CD8-positive, alpha-beta memory T cell (primary cell): ENCODE results near the gene ARIH1. TPM values are rescaled to one million over a fixed set of nuclear protein-coding genes. Genes with fewer than 3 reads are reported as not detected.
"Not testable (repeated sequence)": the region's sequence is repeated elsewhere in the genome, so short reads cannot be mapped to it uniquely, and the experiment has no call there.

Experiments used
- CTCF ChIA-PET: fragments of 350-600 bp; sonication (Branson Sonifier 250); formaldehyde crosslinking; loops from one replicate; lab custom pipeline; 2021; ENCODE audit warnings: antibody characterized with exemption; lab: Charles Lee
- POLR2A ChIA-PET: fragments of 350-600 bp; sonication (Branson Sonifier 250); formaldehyde crosslinking; loops from one replicate; lab custom pipeline; 2021; ENCODE audit warnings: antibody characterized with exemption; lab: Charles Lee
- DNase-seq, 5 donors: peaks; one replicate each; pipeline versions ENCODE4 v3.0.0 to v3.0.0-alpha.2; 2020 to 2022; ENCODE audit warnings: mixed read lengths in 1 of 5
- H3K27ac ChIP-seq: one replicate; pipeline ENCODE4 v1.7.0; 2013; ENCODE audit warnings: low read depth, mild to moderate bottlenecking, low read length, moderate library complexity
- H3K27me3 ChIP-seq: 2 replicates; pipeline ENCODE4 v1.7.0; 2013; ENCODE audit warnings: low read length, mild to moderate bottlenecking; ENCODE audit not compliant: insufficient read depth, poor library complexity, severe bottlenecking
- H3K36me3 ChIP-seq: 2 replicates; pipeline ENCODE4 v1.7.0; 2013; ENCODE audit warnings: mild to moderate bottlenecking, low read length, moderate library complexity; ENCODE audit not compliant: insufficient read depth
- H3K4me1 ChIP-seq: 2 replicates; pipeline ENCODE4 v1.7.0; 2013; ENCODE audit warnings: mild to moderate bottlenecking, low read length, moderate library complexity; ENCODE audit not compliant: insufficient read depth
- H3K4me3 ChIP-seq: 2 replicates; pipeline ENCODE4 v1.7.0; 2013; ENCODE audit warnings: mild to moderate bottlenecking, low read length
- H3K9me3 ChIP-seq: 2 replicates; pipeline ENCODE4 v1.7.0; 2013; ENCODE audit warnings: mild to moderate bottlenecking, low read length
- H3K27ac Mint-ChIP-seq, 8 donors: one replicate each; pipeline ENCODE4 v1.8.0; 2020 to 2021; ENCODE audit warnings: mixed read lengths in 8 of 8, mild to moderate bottlenecking in 6 of 8, inconsistent platforms in 3 of 8, moderate library complexity in 3 of 8
- H3K27me3 Mint-ChIP-seq, 2 donors: one replicate each; pipeline ENCODE4 v1.8.0; 2020 to 2021; ENCODE audit warnings: mixed read lengths in 2 of 2, mild to moderate bottlenecking in 1 of 2, moderate library complexity in 1 of 2
- H3K36me3 Mint-ChIP-seq, 3 donors: one replicate each; pipeline ENCODE4 v1.8.0; 2020 to 2021; ENCODE audit warnings: mixed read lengths in 3 of 3, inconsistent platforms in 1 of 3, mild to moderate bottlenecking in 1 of 3
- H3K4me1 Mint-ChIP-seq, 3 donors: one replicate each; pipeline ENCODE4 v1.8.0; 2020 to 2021; ENCODE audit warnings: mixed read lengths in 3 of 3, inconsistent platforms in 1 of 3, mild to moderate bottlenecking in 1 of 3
- H3K4me3 Mint-ChIP-seq, 7 donors: one replicate each; pipeline ENCODE4 v1.8.0; 2020 to 2021; ENCODE audit warnings: mixed read lengths in 7 of 7, mild to moderate bottlenecking in 6 of 7, moderate library complexity in 4 of 7, inconsistent platforms in 2 of 7
- H3K9me3 Mint-ChIP-seq, 5 donors: one replicate each; pipeline ENCODE4 v1.8.0; 2020 to 2022; ENCODE audit warnings: mixed read lengths in 5 of 5, mild to moderate bottlenecking in 3 of 5, moderate library complexity in 2 of 5, inconsistent platforms in 1 of 5
- polyA plus RNA-seq: library from polyadenylated mRNA; unstranded; fragments of 300-500 nt; fragmentation: Illumina TruSeq; gene quantifications from one replicate; pipeline ENCODE4 v1.2.3, GENCODE V29; 2021
- total RNA-seq, 2 experiments: library from RNA; stranded (reverse); gene quantifications; one replicate each; pipeline ENCODE4 v1.2.3, GENCODE V29; 2021

ARIH1 gene
- total and polyA plus RNA-seq, 3 experiments from 2014 or later = 24.3 to 164 (median 153) TPM

DNA sequence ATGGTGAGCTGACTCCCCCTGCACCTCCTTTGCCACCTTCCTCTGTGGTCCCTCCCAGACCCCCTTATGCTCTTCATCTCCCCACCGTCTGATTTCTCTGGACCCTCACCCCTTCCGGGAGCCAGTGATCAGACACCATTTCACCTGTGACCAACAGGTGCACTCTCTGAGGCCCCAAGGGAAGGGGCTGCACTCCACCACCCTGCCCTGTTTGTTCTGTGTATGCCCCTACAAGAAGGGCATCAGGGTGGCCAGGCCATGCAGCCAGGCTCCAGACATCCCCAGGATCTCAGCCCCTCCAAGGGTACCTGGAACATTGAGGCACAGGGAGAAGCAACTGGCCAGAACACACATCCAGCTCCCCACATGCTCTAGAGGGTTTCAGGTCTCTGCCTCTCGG, 138.2 kb downstream of the ARIH1 start:
- Mint-ChIP-seq H3K4me1 (peaks cover 4 to 12% (median 8%) of the 10 kb centered on the region in 3 donors), H3K27ac (peak overlapping the region in 2 of 8 donors; percentile 3 to 21)
- H3K36me3 Mint-ChIP-seq, H3K27me3 ChIP-seq, DNase-seq, H3K4me3 Mint-ChIP-seq, H3K9me3 ChIP-seq, H3K27ac ChIP-seq, H3K27me3 Mint-ChIP-seq, H3K4me1 ChIP-seq, H3K36me3 ChIP-seq, H3K9me3 Mint-ChIP-seq, POLR2A ChIA-PET, CTCF ChIA-PET, H3K4me3 ChIP-seq: not testable (repeated sequence)

DNA sequence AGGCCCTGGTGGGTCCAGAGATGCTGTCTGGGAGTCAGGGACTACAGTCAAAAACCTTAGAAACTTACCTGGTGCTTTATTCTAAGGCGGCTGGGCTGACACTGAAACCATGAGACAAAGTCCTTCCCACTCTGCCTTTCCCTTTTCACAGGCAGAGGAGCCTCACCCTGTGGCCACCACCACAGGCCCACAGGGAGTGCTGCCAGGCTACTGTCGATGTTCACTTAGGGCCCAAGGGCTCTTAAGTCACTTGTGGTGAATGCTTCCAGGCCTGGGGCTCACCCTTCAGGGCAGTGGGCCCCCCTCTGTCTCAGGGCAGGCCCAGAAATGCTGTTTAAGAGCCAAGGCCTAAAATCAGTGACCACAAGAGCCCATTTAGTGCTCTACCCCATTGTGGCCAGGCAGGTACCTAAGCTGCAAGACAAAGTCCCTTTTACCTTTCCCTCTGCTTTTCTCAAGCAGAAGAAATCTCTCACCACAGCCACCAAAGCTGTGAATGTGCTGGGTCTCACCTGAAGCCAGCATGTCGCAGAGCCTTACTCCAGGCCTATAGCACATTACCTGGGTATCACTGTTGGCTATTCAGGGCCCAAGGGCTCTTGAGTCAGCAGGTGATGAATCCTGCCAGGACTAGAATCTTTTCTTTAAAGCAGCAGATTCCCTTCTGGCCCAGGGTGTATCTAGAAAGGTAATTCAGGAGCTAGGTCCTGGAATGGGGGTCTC, 140.8 kb downstream of the ARIH1 start:
- Histone ChIP-seq H3K4me1 (no peaks in the 10 kb centered on the region), H3K27ac (no peak overlapping the region), H3K36me3 (no peaks in the 10 kb centered on the region), H3K9me3 (no peaks in the 10 kb centered on the region), H3K4me3 (no peak overlapping the region), H3K27me3 (no peaks in the 10 kb centered on the region)
- H3K9me3 Mint-ChIP-seq = no peaks in the 10 kb centered on the region
- ChIA-PET CTCF (no interaction called here), POLR2A (no interaction called here)
- peaks cover 0 to 5% (median 0%) of the 10 kb centered on the region in 3 donors for H3K36me3 Mint-ChIP-seq
- H3K27ac Mint-ChIP-seq = peak overlapping the region in 1 of 8 donors; percentile 14
- H3K4me1 Mint-ChIP-seq = peaks cover 4 to 12% (median 8%) of the 10 kb centered on the region in 3 donors
- H3K4me3 Mint-ChIP-seq = no peak overlapping the region
- no peak for DNase-seq
- H3K27me3 Mint-ChIP-seq = no peaks in the 10 kb centered on the region

DNA sequence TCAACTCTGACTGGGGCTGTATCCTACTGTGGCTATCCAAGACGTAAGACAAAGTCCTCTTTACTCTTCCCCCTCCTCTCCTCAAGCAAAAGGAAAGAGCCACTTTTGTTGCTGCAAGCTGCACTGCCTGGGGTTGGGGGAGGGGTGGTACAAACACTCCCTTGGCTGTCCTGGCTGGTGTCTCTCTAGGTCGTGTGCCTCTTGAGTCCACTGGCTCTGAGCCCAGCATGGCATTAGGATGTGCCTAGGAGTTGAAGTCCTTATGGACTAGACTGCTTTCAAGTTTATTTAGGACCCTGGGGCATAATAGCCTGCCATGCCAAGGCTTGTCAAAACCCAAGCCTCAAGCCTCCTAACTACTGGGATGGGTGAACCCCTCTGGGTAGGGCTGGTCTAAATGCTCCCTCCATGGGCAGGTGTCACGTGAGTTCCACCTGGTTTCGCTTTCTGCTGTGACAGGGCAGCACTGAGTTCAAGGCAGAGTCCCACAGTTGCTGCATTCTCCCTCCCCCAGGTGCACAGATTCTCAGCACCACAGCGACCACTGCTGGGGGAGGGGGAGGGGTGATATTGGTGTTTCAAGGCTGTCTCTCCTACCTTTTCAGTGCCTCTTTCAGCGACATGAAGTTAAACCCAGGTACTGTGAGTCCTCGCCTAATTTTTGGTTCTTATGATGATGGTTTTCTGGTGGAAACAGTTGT, 141.6 kb downstream of the ARIH1 start:
- H3K4me3 Mint-ChIP-seq, H3K27ac ChIP-seq, H3K9me3 ChIP-seq, H3K9me3 Mint-ChIP-seq, H3K27me3 Mint-ChIP-seq, H3K4me1 ChIP-seq, H3K4me3 ChIP-seq, H3K36me3 Mint-ChIP-seq, H3K27me3 ChIP-seq, CTCF ChIA-PET, H3K36me3 ChIP-seq, POLR2A ChIA-PET: not testable (repeated sequence)
- Mint-ChIP-seq H3K27ac (peak overlapping the region in 3 of 8 donors; percentile 24 to 91 (median 39)), H3K4me1 (peaks cover 4 to 12% (median 8%) of the 10 kb centered on the region in 3 donors)
- DNase-seq = peak in 3 of 5 donors; percentile 3 to 51 (median 19)

DNA sequence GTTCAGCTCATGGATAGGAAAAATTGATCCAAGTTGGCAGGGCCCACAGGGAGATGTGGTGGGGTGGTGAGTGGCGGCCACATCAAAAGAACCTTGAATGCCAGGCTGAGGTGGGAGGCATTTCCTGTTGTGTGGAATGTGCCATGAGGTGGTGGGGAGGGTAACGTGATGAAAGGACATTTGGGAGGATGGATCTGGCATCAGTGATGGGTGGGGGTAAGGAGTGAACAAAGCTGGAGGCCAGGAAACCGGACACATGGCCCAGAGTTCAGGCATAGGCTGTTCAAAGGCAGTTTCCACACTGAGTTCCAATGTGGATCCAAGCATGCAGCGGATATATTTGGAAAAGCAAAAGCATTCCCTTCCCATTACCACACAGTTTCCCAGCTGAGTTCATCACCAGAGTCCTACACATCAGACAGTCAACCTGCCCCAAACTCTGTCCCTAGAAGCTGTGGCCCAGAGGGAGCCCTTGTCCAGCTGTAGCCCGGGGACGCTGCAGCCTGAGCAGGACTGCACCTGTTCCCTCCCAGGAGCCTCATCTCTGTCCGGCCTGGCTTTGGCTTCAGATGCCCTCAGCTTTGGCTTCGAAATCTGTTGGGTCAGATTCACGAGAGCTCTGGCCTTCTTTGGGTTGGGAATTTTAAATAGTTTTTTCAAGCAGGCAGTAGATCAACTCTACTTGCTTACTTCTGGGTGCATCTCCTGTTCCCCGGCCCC, 142.5 kb downstream of the ARIH1 start:
- Mint-ChIP-seq H3K36me3 (peaks cover 0 to 5% (median 0%) of the 10 kb centered on the region in 3 donors), H3K4me3 (no peak overlapping the region), H3K4me1 (peaks cover 4 to 12% (median 8%) of the 10 kb centered on the region in 3 donors), H3K27me3 (no peaks in the 10 kb centered on the region), H3K27ac (no peak overlapping the region), H3K9me3 (no peaks in the 10 kb centered on the region)
- CTCF ChIA-PET = no interaction called here
- H3K27me3 ChIP-seq = no peaks in the 10 kb centered on the region
- no peaks in the 10 kb centered on the region for H3K4me1 ChIP-seq
- H3K4me3 ChIP-seq = no peak overlapping the region
- no peaks in the 10 kb centered on the region for H3K9me3 ChIP-seq
- H3K27ac ChIP-seq = no peak overlapping the region
- H3K36me3 ChIP-seq = no peaks in the 10 kb centered on the region
- POLR2A ChIA-PET = no interaction called here
- no peak for DNase-seq

DNA sequence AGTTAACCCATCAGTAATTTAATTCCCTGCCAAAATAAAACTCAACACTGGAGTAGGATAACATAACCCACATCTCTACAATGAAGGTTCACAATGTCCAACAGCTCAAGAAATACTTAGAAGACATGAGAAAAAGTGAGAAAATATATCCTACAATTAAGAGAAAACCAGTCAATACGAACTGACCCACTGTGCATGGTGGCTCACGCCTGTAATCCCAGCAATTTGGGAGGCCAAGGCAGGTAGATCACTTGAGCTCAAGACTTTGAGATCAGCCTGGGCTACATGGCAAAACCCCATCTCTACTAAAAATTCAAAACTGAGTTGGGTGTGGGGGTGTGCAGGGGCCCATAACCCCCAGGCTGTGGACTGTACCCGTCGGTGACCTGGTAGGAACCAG, 149.7 kb downstream of the ARIH1 start:
- H3K4me1 Mint-ChIP-seq, H3K36me3 ChIP-seq, H3K4me3 ChIP-seq, H3K27me3 Mint-ChIP-seq, POLR2A ChIA-PET, DNase-seq, H3K27ac ChIP-seq, H3K9me3 Mint-ChIP-seq, CTCF ChIA-PET, H3K4me3 Mint-ChIP-seq, H3K36me3 Mint-ChIP-seq, H3K27ac Mint-ChIP-seq, H3K27me3 ChIP-seq, H3K4me1 ChIP-seq, H3K9me3 ChIP-seq: not testable (repeated sequence)

DNA sequence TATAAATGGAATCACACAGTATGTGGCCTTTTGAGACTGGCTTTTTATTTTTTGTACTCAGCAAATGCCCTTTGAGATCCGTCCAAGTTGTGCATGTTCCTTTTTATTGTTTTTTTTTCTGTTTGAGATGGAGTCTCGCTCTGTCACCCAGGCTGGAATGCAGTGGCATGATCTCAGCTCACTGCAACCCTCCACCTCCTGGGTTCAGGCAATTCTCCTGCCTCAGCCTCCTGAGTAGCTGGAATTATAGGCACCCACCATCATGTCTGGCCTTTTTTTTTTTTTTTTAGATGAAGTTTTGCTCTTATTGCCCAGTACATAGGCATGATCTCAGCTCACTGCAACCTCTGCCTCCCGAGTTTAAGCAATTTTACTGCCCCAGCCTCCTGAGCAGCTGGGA, 152.0 kb downstream of the ARIH1 start:
- H3K4me3 Mint-ChIP-seq, H3K27me3 Mint-ChIP-seq, H3K4me1 ChIP-seq, H3K27me3 ChIP-seq, H3K36me3 ChIP-seq, DNase-seq, H3K27ac Mint-ChIP-seq, H3K9me3 ChIP-seq, CTCF ChIA-PET, H3K9me3 Mint-ChIP-seq, H3K27ac ChIP-seq, H3K4me1 Mint-ChIP-seq, POLR2A ChIA-PET, H3K36me3 Mint-ChIP-seq, H3K4me3 ChIP-seq: not testable (repeated sequence)

DNA sequence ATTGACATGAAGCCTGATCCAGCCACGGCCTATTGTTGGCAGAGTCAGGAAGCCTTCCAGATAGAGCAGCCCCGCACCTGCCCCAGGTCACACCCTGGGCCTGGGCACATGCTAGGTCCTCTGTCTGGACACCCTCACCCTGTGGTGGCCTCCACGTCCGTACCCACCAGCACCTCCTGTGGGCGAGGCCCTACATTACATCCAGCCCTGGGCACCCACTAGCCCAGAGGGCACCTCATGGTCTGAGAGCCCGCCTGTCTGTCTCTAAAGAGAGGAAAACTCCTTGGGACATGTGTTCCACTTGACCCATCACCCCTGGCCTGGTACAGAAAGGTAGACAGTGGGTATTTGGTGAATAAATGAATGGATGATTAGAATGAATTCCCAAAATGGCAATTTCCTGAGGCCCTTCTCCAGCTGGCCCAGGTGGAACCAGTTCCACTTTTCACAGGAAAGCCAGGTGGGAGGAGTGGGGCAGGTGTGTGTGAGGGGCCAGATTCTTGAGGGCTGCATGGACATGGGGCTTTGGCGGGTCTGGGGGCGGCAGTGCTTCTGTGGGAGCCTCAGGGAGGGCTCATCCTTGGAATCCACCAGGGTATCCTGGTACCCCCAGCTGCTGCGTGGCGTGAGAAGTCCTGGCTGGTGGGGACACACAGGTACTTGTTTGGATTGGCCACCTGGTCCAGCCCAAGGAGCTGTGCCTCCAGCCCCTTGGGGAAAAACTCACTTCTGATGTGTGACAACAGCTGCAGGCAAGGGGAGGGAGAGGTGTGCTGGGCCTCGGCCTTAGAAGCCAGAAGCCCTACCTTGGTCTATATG, 154.3 kb downstream of the ARIH1 start:
- H3K36me3 Mint-ChIP-seq, H3K27ac ChIP-seq, H3K36me3 ChIP-seq, POLR2A ChIA-PET, CTCF ChIA-PET, H3K27me3 ChIP-seq, H3K4me1 ChIP-seq, H3K27me3 Mint-ChIP-seq, H3K9me3 ChIP-seq, H3K4me3 Mint-ChIP-seq, H3K4me3 ChIP-seq, H3K4me1 Mint-ChIP-seq, DNase-seq, H3K9me3 Mint-ChIP-seq: not testable (repeated sequence)
- H3K27ac Mint-ChIP-seq = peak overlapping the region in 1 of 8 donors; percentile 60
